OCI-LY1 (cell line): ENCODE measurements around the gene SMARCAD1.

ENCODE experiments used
- EZH2 ChIP-seq: fragments of 200-600 bp; sonication (generic), shearing (Covaris generic); IDR thresholded peaks from 2 replicates; pipeline ENCODE4 v1.8.0; 2017; ENCODE audit warnings: borderline replicate concordance, mixed run types, mild to moderate bottlenecking, antibody characterized with exemption, low read length, moderate library complexity, mixed read lengths
- TF ChIP-seq, protein P1 (sequence below): fragments of 200-600 bp; sonication (generic), shearing (Covaris generic); IDR thresholded peaks from 2 replicates; pipeline ENCODE4 v1.5.1; 2017; ENCODE audit warnings: mild to moderate bottlenecking, antibody characterized with exemption, low read length, moderate library complexity, mixed read lengths

DNA sequence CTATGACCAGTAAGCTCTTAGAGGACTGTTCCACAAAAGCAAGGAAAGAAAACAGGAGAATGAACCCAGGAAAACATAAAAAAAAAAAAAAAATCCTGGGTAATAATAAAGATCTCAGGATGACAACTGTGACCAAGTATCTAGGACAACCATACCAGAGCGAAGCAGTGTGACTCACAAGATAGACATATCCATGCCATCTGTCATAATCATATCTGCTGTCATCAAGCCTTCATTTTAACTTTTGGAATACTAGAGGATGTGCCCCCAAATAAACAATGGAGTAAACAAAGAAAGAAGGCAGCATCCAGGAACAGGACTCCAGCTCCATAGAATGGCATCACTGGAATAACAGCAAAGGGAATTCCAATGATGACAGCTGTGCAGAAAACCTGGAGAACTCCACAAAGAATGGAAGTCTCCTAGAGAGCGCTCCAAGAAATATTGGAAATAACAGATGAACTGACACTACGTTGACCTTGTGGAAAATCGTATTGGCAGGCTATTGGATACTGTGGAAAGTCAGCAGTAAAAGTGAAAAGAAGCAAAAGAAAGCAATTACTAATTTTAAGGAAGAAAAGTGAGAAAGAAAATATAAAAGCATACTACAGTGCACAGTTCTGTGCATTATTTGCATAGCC lies 99.7 kb downstream of the SMARCAD1 start:
- TF ChIP-seq, protein P1, sequence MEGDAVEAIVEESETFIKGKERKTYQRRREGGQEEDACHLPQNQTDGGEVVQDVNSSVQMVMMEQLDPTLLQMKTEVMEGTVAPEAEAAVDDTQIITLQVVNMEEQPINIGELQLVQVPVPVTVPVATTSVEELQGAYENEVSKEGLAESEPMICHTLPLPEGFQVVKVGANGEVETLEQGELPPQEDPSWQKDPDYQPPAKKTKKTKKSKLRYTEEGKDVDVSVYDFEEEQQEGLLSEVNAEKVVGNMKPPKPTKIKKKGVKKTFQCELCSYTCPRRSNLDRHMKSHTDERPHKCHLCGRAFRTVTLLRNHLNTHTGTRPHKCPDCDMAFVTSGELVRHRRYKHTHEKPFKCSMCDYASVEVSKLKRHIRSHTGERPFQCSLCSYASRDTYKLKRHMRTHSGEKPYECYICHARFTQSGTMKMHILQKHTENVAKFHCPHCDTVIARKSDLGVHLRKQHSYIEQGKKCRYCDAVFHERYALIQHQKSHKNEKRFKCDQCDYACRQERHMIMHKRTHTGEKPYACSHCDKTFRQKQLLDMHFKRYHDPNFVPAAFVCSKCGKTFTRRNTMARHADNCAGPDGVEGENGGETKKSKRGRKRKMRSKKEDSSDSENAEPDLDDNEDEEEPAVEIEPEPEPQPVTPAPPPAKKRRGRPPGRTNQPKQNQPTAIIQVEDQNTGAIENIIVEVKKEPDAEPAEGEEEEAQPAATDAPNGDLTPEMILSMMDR: no peak
- TF ChIP-seq EZH2: no peak
